Activated CD8-positive, alpha-beta memory T cell treated with anti-CD3 and anti-CD28 coated beads, Interleukin-2, amount 50 U/mL, for 4 hours (primary cell): ENCODE results near the gene SNX2.
"Not testable (repeated sequence)": the region's sequence is repeated elsewhere in the genome, so short reads cannot be mapped to it uniquely, and the experiment has no call there.

Experiments used
- DNase-seq: peaks from one replicate; pipeline ENCODE4 v3.0.0-alpha.2; 2020

The SNX2 gene

GRCh38 chr5:122845229-122846050 is 70.6 kb downstream of the SNX2 start, which contains the start of gene SNX24:
Gene SNX24, plus strand, starts transcription at chr5:122845613. Its CDS starts 21 bp downstream, at chr5:122845634.
- peak; percentile 67 for DNase-seq

- DNase-seq, result no peak
Measured at GRCh38 chr5:122846051-122846550, 71.2 kb downstream of the SNX2 start.

- no peak for DNase-seq
Measured at GRCh38 chr5:122847687-122848081, 72.8 kb downstream of the SNX2 start.

- DNase-seq, result no peak
Measured at GRCh38 chr5:122849771-122850170, 74.9 kb downstream of the SNX2 start.

GRCh38 chr5:122857538-122857937 is 82.7 kb downstream of the SNX2 start:
- DNase-seq, result not testable (repeated sequence)

GRCh38 chr5:122858451-122858850 is 83.6 kb downstream of the SNX2 start:
- no peak for DNase-seq

GRCh38 chr5:122863240-122863639 is 88.4 kb downstream of the SNX2 start:
- DNase-seq, result no peak

GRCh38 chr5:122863721-122864120 is 88.8 kb downstream of the SNX2 start:
- no peak for DNase-seq

- DNase-seq, result no peak
Measured at GRCh38 chr5:122864400-122864799, 89.5 kb downstream of the SNX2 start.

- no peak for DNase-seq
Measured at GRCh38 chr5:122864842-122865241, 90.0 kb downstream of the SNX2 start.

- DNase-seq, result no peak
Measured at GRCh38 chr5:122870219-122870856, 95.5 kb downstream of the SNX2 start.

GRCh38 chr5:122871661-122872060 is 96.8 kb downstream of the SNX2 start:
- DNase-seq, result no peak

- DNase-seq, result no peak
Measured at GRCh38 chr5:122874179-122874875, 99.4 kb downstream of the SNX2 start.

- no peak for DNase-seq
Measured at GRCh38 chr5:122877518-122877917, 102.6 kb downstream of the SNX2 start.

- no peak for DNase-seq
Measured at GRCh38 chr5:122879076-122879475, 104.2 kb downstream of the SNX2 start.
